Measurements from ENCODE around the gene QPRT.

DNA sequence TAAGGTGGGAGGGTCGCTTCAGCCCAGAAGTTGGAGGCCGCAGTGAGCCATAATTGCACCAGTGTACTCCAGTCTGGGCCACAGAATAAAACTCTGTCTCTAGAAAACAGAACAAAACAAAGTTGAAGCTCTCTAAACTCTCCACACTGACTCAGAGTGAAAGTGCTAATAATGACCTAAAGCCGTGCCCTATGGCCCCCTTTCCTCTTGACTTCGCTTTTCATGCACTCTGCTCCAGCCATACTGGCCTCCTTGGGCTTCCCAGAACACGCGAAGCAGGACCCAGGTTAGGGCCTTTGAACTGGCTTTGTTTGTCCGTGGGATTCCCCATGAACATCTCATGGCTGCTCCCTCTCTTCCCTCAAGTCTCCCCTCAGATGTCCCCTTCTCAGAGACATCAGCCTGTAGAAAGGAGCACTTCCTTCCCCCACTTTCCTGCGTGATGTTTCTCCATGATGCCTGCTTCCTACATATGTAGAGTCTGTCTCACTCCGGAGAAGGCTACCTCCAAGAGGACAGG is 34.6 kb upstream of the QPRT start:
- TF ChIP-seq POLR2A (IDR thresholded peaks at IDR 0.05; ENCODE audit: extremely low read depth, insufficient read length) = no peak
- TF ChIP-seq, protein P1, sequence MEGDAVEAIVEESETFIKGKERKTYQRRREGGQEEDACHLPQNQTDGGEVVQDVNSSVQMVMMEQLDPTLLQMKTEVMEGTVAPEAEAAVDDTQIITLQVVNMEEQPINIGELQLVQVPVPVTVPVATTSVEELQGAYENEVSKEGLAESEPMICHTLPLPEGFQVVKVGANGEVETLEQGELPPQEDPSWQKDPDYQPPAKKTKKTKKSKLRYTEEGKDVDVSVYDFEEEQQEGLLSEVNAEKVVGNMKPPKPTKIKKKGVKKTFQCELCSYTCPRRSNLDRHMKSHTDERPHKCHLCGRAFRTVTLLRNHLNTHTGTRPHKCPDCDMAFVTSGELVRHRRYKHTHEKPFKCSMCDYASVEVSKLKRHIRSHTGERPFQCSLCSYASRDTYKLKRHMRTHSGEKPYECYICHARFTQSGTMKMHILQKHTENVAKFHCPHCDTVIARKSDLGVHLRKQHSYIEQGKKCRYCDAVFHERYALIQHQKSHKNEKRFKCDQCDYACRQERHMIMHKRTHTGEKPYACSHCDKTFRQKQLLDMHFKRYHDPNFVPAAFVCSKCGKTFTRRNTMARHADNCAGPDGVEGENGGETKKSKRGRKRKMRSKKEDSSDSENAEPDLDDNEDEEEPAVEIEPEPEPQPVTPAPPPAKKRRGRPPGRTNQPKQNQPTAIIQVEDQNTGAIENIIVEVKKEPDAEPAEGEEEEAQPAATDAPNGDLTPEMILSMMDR (IDR thresholded peaks at IDR 0.05; ENCODE audit: low read depth, low read length) = no peak

Measured in NB4 (cell line).